ENCODE data around the gene PARD3. TPM values are rescaled to one million over a fixed set of nuclear protein-coding genes. Genes with fewer than 3 reads are reported as not detected.
"Not testable (repeated sequence)": the region's sequence is repeated elsewhere in the genome, so short reads cannot be mapped to it uniquely, and the experiment has no call there.

The PARD3 gene
- total RNA-seq, 1 donor from 2014 or later, result 1.7 TPM

DNA sequence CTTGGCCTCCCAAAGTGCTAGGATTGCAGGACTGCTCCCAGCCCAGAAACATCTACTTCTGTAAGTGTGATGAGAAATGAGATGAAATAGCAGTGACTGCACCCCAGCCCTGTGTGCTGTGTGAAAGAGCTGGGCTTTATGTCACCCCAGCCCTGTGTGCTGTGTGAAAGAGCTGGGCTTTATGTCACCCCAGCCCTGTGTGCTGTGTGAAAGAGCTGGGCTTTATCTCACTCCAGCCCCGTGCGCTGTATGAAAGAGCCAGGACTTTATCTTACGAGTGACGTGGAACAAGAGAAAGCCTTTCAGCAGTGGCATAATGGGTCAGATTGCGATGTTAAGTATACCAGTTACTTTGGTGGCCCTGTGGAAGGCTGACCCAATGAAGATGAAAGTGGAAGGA lies 28.4 kb upstream of the PARD3 start:
- H3K9me3 Mint-ChIP-seq; H3K36me3 Mint-ChIP-seq (ENCODE audit: low read depth); DNase-seq (ENCODE audit: low spot score); intact Hi-C loops (cut with micrococcal nuclease); H3K27ac Mint-ChIP-seq; H3K27me3 Mint-ChIP-seq (ENCODE audit: insufficient read depth); H3K4me1 Mint-ChIP-seq (ENCODE audit: low read depth); H3K4me3 Mint-ChIP-seq: not testable (repeated sequence)

GRCh38 chr10:34838366-34838900 lies 23.3 kb upstream of the PARD3 start:
- Mint-ChIP-seq H3K4me1 (ENCODE audit: low read depth) (no peaks in the 10 kb centered on the region), H3K36me3 (ENCODE audit: low read depth) (no peaks in the 10 kb centered on the region), H3K27me3 (ENCODE audit: insufficient read depth) (peaks cover 12% of the 10 kb centered on the region), H3K9me3 (no peaks in the 10 kb centered on the region), H3K27ac (no peak overlapping the region), H3K4me3 (no peak overlapping the region)
- intact Hi-C loops (cut with micrococcal nuclease), result no loop called here
- DNase-seq (ENCODE audit: low spot score), result no peak

GRCh38 chr10:34835908-34836508 lies 20.9 kb upstream of the PARD3 start:
- intact Hi-C loops (cut with micrococcal nuclease), result no loop called here
- Mint-ChIP-seq H3K27ac (no peak overlapping the region), H3K4me1 (ENCODE audit: low read depth) (no peaks in the 10 kb centered on the region), H3K9me3 (no peaks in the 10 kb centered on the region), H3K4me3 (no peak overlapping the region), H3K27me3 (ENCODE audit: insufficient read depth) (peaks cover 12% of the 10 kb centered on the region), H3K36me3 (ENCODE audit: low read depth) (no peaks in the 10 kb centered on the region)
- DNase-seq (ENCODE audit: low spot score), result no peak

- no peak overlapping the region for H3K4me3 Mint-ChIP-seq
- intact Hi-C loops (cut with micrococcal nuclease), result no loop called here
- no peak overlapping the region for H3K27ac Mint-ChIP-seq
- H3K9me3 Mint-ChIP-seq, result no peaks in the 10 kb centered on the region
- peaks cover 4% of the 10 kb centered on the region for H3K4me1 Mint-ChIP-seq (ENCODE audit: low read depth)
- no peak for DNase-seq (ENCODE audit: low spot score)
- no peaks in the 10 kb centered on the region for H3K36me3 Mint-ChIP-seq (ENCODE audit: low read depth)
- H3K27me3 Mint-ChIP-seq (ENCODE audit: insufficient read depth), result peaks cover 16% of the 10 kb centered on the region
These were observed 19.2 kb upstream of the PARD3 start for GRCh38 chr10:34834274-34834673.

- no peaks in the 10 kb centered on the region for H3K36me3 Mint-ChIP-seq (ENCODE audit: low read depth)
- H3K9me3 Mint-ChIP-seq, result no peaks in the 10 kb centered on the region
- H3K27ac Mint-ChIP-seq, result no peak overlapping the region
- H3K4me1 Mint-ChIP-seq (ENCODE audit: low read depth), result peaks cover 4% of the 10 kb centered on the region
- no peak for DNase-seq (ENCODE audit: low spot score)
- H3K27me3 Mint-ChIP-seq (ENCODE audit: insufficient read depth), result peaks cover 9% of the 10 kb centered on the region
- intact Hi-C loops (cut with micrococcal nuclease), result no loop called here
- no peak overlapping the region for H3K4me3 Mint-ChIP-seq
These were observed 15.2 kb upstream of the PARD3 start for GRCh38 chr10:34830217-34830822.

GRCh38 chr10:34826857-34827766 lies 12.0 kb upstream of the PARD3 start:
- H3K9me3 Mint-ChIP-seq, result no peaks in the 10 kb centered on the region
- intact Hi-C loops (cut with micrococcal nuclease), result no loop called here

DNA sequence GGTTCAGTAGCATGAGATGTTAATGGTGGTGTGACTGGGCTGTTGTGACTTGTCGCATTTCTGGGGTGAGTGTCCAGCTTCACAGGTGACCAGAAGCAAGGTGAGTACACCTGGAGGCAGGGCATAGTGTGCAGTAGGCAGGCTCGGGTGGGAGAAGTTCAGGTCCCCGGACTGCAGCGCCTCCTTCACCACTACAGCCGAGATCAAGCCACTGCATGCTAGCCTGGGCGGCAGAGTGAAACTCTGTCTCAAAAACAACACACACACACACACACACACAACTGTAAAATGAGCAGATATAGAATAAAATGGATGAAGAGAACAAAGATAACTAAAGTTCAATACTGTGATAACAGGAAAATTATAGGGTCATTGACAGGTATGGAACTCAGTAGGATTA lies 11.1 kb upstream of the PARD3 start:
- Mint-ChIP-seq H3K4me3 (no peak overlapping the region), H3K36me3 (ENCODE audit: low read depth) (no peaks in the 10 kb centered on the region), H3K27ac (no peak overlapping the region), H3K4me1 (ENCODE audit: low read depth) (peaks cover 4% of the 10 kb centered on the region), H3K9me3 (no peaks in the 10 kb centered on the region), H3K27me3 (ENCODE audit: insufficient read depth) (peaks cover 9% of the 10 kb centered on the region)
- DNase-seq (ENCODE audit: low spot score), result no peak
- intact Hi-C loops (cut with micrococcal nuclease), result no loop called here

More at GRCh38 chr10:34826857-34827766, 12.0 kb upstream of the PARD3 start:
- H3K36me3 Mint-ChIP-seq (ENCODE audit: low read depth), result no peaks in the 10 kb centered on the region
- no peak overlapping the region for H3K27ac Mint-ChIP-seq
- peaks cover 4% of the 10 kb centered on the region for H3K4me1 Mint-ChIP-seq (ENCODE audit: low read depth)
- DNase-seq (ENCODE audit: low spot score), result no peak
- peaks cover 9% of the 10 kb centered on the region for H3K27me3 Mint-ChIP-seq (ENCODE audit: insufficient read depth)
- no peak overlapping the region for H3K4me3 Mint-ChIP-seq

GRCh38 chr10:34825414-34825813 lies 10.3 kb upstream of the PARD3 start:
- intact Hi-C loops (cut with micrococcal nuclease), result no loop called here
- H3K4me3 Mint-ChIP-seq, result no peak overlapping the region

DNA sequence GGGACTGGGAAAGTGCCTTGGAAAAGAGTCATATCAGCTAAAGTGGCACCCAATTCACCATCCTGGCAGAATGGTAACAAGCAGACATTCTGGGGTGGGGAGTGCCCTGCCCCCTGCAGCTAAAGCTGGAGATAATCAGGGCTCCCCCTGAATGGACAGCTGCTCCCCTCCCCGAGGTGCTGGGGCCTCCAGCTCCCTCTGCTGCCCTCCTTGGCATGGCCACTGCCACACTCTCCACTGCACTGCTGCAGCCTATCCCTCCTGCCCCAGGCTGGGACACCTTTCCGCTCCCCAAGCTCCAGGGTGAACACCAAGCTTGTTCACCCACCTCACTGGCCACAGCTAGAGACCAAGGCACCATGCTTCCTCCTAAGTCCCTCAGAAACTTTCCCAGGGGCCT lies 9.8 kb upstream of the PARD3 start:
- Mint-ChIP-seq H3K4me1 (ENCODE audit: low read depth) (no peaks in the 10 kb centered on the region), H3K4me3 (no peak overlapping the region), H3K27me3 (ENCODE audit: insufficient read depth) (peaks cover 5% of the 10 kb centered on the region), H3K36me3 (ENCODE audit: low read depth) (no peaks in the 10 kb centered on the region), H3K9me3 (no peaks in the 10 kb centered on the region), H3K27ac (no peak overlapping the region)
- intact Hi-C loops (cut with micrococcal nuclease), result no loop called here
- DNase-seq (ENCODE audit: low spot score), result no peak

More at GRCh38 chr10:34825414-34825813, 10.3 kb upstream of the PARD3 start:
- no peaks in the 10 kb centered on the region for H3K36me3 Mint-ChIP-seq (ENCODE audit: low read depth)
- DNase-seq (ENCODE audit: low spot score), result no peak
- H3K27me3 Mint-ChIP-seq (ENCODE audit: insufficient read depth), result peaks cover 7% of the 10 kb centered on the region
- no peaks in the 10 kb centered on the region for H3K9me3 Mint-ChIP-seq
- no peak overlapping the region for H3K27ac Mint-ChIP-seq
- peaks cover 2% of the 10 kb centered on the region for H3K4me1 Mint-ChIP-seq (ENCODE audit: low read depth)

DNA sequence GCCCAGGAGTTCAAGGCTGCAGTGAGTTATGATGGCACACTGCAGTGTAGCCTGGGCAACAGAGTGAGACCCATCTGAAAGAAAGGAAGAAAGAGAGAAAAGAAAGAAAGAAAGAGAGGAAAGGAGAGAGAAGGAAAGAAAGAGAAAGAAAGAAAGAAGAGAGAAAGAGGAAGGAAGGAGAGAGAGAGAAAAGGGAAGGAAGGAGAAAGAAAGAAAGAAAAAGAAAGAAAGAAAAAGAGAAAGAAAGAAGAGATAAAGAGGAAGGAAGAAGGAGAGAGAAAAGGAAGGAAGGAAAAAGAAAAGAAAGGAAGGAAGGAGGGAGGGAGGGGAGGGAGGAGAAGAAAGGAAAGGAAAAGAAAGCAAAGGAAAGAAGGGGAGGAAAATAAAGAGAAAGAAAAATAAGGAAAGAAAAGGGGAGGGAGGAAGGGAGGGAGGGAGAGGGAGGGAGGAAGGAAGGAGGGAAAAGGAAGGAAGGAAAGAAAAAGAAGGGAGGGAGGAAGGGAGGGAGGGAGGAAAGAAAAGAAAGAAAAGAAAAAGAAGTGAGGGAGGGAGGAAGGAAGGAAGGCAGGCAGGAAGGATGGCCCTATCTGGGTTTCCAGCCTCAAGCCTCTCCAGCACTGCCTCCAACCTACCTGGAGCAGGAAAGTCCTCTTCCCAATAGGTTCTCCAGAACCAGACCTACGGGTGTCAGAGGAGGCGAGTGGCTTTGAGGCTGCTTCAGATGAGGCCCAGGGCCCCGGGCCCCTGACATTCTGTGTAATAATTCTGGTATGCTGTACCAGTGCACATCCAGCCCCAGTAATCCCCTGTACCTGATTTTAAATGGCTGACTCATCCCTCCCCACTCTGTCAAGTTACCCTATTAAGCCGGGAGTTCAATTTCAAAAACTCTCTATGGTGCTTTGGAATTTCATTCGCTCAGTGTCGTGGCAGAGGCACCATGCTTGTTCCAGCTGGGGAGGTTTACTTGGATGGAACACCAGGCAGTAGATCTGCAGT lies 6.8 kb upstream of the PARD3 start:
- H3K4me3 Mint-ChIP-seq, result no peak overlapping the region
- intact Hi-C loops (cut with micrococcal nuclease), result no loop called here
- H3K36me3 Mint-ChIP-seq (ENCODE audit: low read depth), result no peaks in the 10 kb centered on the region
- H3K4me1 Mint-ChIP-seq (ENCODE audit: low read depth), result no peaks in the 10 kb centered on the region
- peaks cover 8% of the 10 kb centered on the region for H3K27me3 Mint-ChIP-seq (ENCODE audit: insufficient read depth)
- no peak overlapping the region for H3K27ac Mint-ChIP-seq
- H3K9me3 Mint-ChIP-seq, result no peaks in the 10 kb centered on the region
- no peak for DNase-seq (ENCODE audit: low spot score)

DNA sequence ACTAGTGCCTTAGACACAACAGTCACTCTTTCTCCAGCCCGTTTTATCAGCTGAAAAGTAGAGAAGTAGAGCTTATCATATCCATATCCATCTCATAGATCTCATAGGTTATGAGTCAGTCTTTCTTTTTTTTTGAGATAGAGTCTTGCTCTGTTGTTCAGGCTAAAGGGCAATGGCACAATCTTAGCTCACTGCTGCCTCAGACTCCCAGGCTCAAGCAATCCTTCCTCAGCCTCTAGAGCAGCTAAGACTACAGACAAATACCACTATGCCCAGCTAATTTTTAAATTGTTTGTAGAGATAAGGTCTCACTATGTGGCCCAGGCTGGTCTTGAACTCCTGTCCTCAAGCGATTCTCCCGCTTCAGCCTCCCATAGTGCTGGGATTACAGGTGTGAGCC lies 2.5 kb upstream of the PARD3 start:
- H3K4me3 Mint-ChIP-seq, result no peak overlapping the region
- no peak overlapping the region for H3K27ac Mint-ChIP-seq
- DNase-seq (ENCODE audit: low spot score), result no peak
- no peaks in the 10 kb centered on the region for H3K4me1 Mint-ChIP-seq (ENCODE audit: low read depth)
- peaks cover 3% of the 10 kb centered on the region for H3K36me3 Mint-ChIP-seq (ENCODE audit: low read depth)
- H3K9me3 Mint-ChIP-seq, result no peaks in the 10 kb centered on the region
- H3K27me3 Mint-ChIP-seq (ENCODE audit: insufficient read depth), result peaks cover 33% of the 10 kb centered on the region
- intact Hi-C loops (cut with micrococcal nuclease), result no loop called here

DNA sequence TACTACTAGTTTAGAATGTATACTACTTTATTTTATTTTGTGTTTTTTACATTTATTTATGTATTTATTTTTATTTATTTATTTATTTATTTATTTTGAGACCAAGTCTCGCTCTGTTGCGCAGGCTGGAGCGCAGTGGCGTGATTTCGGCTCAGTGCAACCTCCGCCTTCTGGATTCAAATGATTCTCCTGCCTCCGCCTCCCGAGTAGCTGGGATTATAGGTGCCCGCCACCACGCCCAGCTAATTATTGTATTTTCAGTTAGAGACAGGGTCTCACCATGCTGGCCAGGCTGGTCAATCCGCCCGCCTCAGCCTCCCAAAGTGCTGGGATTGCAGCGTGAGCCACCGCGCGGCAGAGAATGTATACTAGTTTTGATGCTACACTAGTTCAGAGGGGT lies 2.0 kb upstream of the PARD3 start:
- H3K27ac Mint-ChIP-seq, result no peak overlapping the region
- no peak for DNase-seq (ENCODE audit: low spot score)
- H3K4me1 Mint-ChIP-seq (ENCODE audit: low read depth), result no peaks in the 10 kb centered on the region
- peaks cover 38% of the 10 kb centered on the region for H3K27me3 Mint-ChIP-seq (ENCODE audit: insufficient read depth)
- H3K9me3 Mint-ChIP-seq, result no peaks in the 10 kb centered on the region
- intact Hi-C loops (cut with micrococcal nuclease), result no loop called here
- H3K4me3 Mint-ChIP-seq, result no peak overlapping the region
- peaks cover 3% of the 10 kb centered on the region for H3K36me3 Mint-ChIP-seq (ENCODE audit: low read depth)

All from activated T-helper 1 cell treated with anti-CD3 and anti-CD28 coated beads, Interleukin-12 subunit alpha, Interleukin-12 subunit beta, Interleukin-2, Interleukin-4 antibody, amounts not matched to agents 30 ng/mL and 10 ng/mL and 1 ng/mL, durations not matched to agents 14 hours and 24 hours and 36 hours (primary cell).